ENCODE data around the gene MATN3. TPM values are rescaled to one million over a fixed set of nuclear protein-coding genes. Genes with fewer than 3 reads are reported as not detected.

Gene MATN3
- total and polyA plus RNA-seq, 4 donors = 0.05 to 0.10 (median 0.08) TPM; not detected in 1

- 83% methylated on average over 14 of the region's 14 CpGs for whole genome bisulfite sequencing
- peaks cover 0 to 4% (median 0%) of the 10 kb centered on the region in 4 donors for H3K27me3 ChIP-seq (ENCODE audit: control insufficient read depth in 4 of 4, insufficient read depth in 4 of 4, low read length in 3 of 4)
- H3K4me3 ChIP-seq (ENCODE audit: low read depth in 1 of 3, low read length in 3 of 3) = no peak overlapping the region
- DNase-seq (ENCODE audit: low spot score) = no peak
- no peak overlapping the region for H3K9ac ChIP-seq (ENCODE audit: low read depth in 1 of 2, low read length in 2 of 2)
- peaks cover 2 to 10% (median 7%) of the 10 kb centered on the region in 4 donors for H3K4me1 ChIP-seq (ENCODE audit: control insufficient read depth in 4 of 4, insufficient read depth in 4 of 4, low read length in 3 of 4)
- H3K27ac ChIP-seq (ENCODE audit: low read depth in 1 of 2, low read length in 2 of 2) = no peak overlapping the region
- TF ChIP-seq MAX (IDR thresholded peaks at IDR 0.05) (no peak), ZBTB33 (IDR thresholded peaks at IDR 0.05) (no peak), NR2F2 (IDR thresholded peaks at IDR 0.05) (no peak), FOXA1 (IDR thresholded peaks at IDR 0.05) (no peak), REST (IDR thresholded peaks at IDR 0.05) (no peak), TAF1 (conservative IDR thresholded peaks at IDR 0.05) (no peak)
- H3K36me3 ChIP-seq (ENCODE audit: control insufficient read depth in 4 of 4, insufficient read depth in 3 of 4, low read depth in 1 of 4, low read length in 3 of 4) = no peaks in the 10 kb centered on the region
- H3K9me3 ChIP-seq (ENCODE audit: control insufficient read depth in 4 of 4, low read length in 3 of 4) = no peaks in the 10 kb centered on the region
Measured at GRCh38 chr2:20011276-20012031, 1.0 kb downstream of the MATN3 start.

GRCh38 chr2:20008703-20009102 lies 3.8 kb downstream of the MATN3 start:
- Histone ChIP-seq H3K9ac (ENCODE audit: low read depth in 1 of 2, low read length in 2 of 2) (no peak overlapping the region), H3K27ac (ENCODE audit: low read depth in 1 of 2, low read length in 2 of 2) (no peak overlapping the region), H3K4me3 (ENCODE audit: low read depth in 1 of 3, low read length in 3 of 3) (no peak overlapping the region), H3K9me3 (ENCODE audit: control insufficient read depth in 4 of 4, low read length in 3 of 4) (no peaks in the 10 kb centered on the region), H3K4me1 (ENCODE audit: control insufficient read depth in 4 of 4, insufficient read depth in 4 of 4, low read length in 3 of 4) (peaks cover 2 to 10% (median 7%) of the 10 kb centered on the region in 4 donors), H3K27me3 (ENCODE audit: control insufficient read depth in 4 of 4, insufficient read depth in 4 of 4, low read length in 3 of 4) (peaks cover 0 to 4% (median 0%) of the 10 kb centered on the region in 4 donors), H3K36me3 (ENCODE audit: control insufficient read depth in 4 of 4, insufficient read depth in 3 of 4, low read depth in 1 of 4, low read length in 3 of 4) (no peaks in the 10 kb centered on the region)
- DNase-seq (ENCODE audit: low spot score) = no peak
- WGBS = 69% methylated on average over 5 of the region's 5 CpGs
- TF ChIP-seq FOXA2 (IDR thresholded peaks at IDR 0.05) (no peak), SP1 (IDR thresholded peaks at IDR 0.05) (no peak), RXRA (IDR thresholded peaks at IDR 0.05) (no peak), FOXA1 (IDR thresholded peaks at IDR 0.05) (no peak), REST (IDR thresholded peaks at IDR 0.05) (no peak), CTCF (IDR thresholded peaks at IDR 0.05; ENCODE audit: low read depth, low read length, missing input control) (no peak), MAX (IDR thresholded peaks at IDR 0.05) (no peak), TAF1 (conservative IDR thresholded peaks at IDR 0.05) (no peak), ATF3 (IDR thresholded peaks at IDR 0.05) (no peak), JUND (IDR thresholded peaks at IDR 0.05) (no peak), EGR1 (IDR thresholded peaks at IDR 0.05; ENCODE audit: low read depth in 2 of 2) (no peak), GABPA (IDR thresholded peaks at IDR 0.05 in 1 of 2, conservative IDR thresholded peaks at IDR 0.05 in 1 of 2) (no peak), NR2F2 (IDR thresholded peaks at IDR 0.05) (no peak), HNF4G (IDR thresholded peaks at IDR 0.05) (no peak)

Measured in liver (tissue), 9 donors.